ENCODE data around the gene NUP43. TPM values are rescaled to one million over a fixed set of nuclear protein-coding genes. Genes with fewer than 3 reads are reported as not detected.
A peak's percentile ranks its signal among the peaks of the same experiment; 100 is the strongest.
"Not testable (repeated sequence)": the region's sequence is repeated elsewhere in the genome, so short reads cannot be mapped to it uniquely, and the experiment has no call there.

Gene NUP43
- total RNA-seq, 6 donors from 2014 or later = 11.1 to 29.3 (median 19.1) TPM

GRCh38 chr6:149754548-149754947 is 8.2 kb upstream of the NUP43 start:
- peaks cover 25 to 51% (median 32%) of the 10 kb centered on the region in 4 donors for H3K4me1 ChIP-seq
- WGBS, 2 donors = 84 to 90% methylated on average over 4 of the region's 4 CpGs
- no peaks in the 10 kb centered on the region for H3K27me3 ChIP-seq
- no peak overlapping the region for H3K27ac ChIP-seq
- peaks cover 0 to 4% (median 0%) of the 10 kb centered on the region in 4 donors for H3K36me3 ChIP-seq
- H3K4me3 ChIP-seq = no peak overlapping the region
- no peaks in the 10 kb centered on the region for H3K9me3 ChIP-seq
- ATAC-seq (ENCODE audit: low FRiP score in 2 of 2) (no peak), DNase-seq (no peak)
- no peak for TF ChIP-seq POLR2A (IDR thresholded peaks at IDR 0.05)
- TF ChIP-seq CTCF (IDR thresholded peaks at IDR 0.05) = no peak
- no peak for TF ChIP-seq POLR2AphosphoS5 (IDR thresholded peaks at IDR 0.05)
- TF ChIP-seq EP300 (IDR thresholded peaks at IDR 0.05) = no peak

GRCh38 chr6:149753374-149753637 is 7.0 kb upstream of the NUP43 start:
- H3K36me3 ChIP-seq; H3K9me3 ChIP-seq; ATAC-seq (ENCODE audit: low FRiP score in 2 of 2); H3K27me3 ChIP-seq; DNase-seq; H3K4me3 ChIP-seq: not testable (repeated sequence)
- Histone ChIP-seq H3K27ac (peak overlapping the region in 2 of 4 donors; percentile 32 to 53), H3K4me1 (peaks cover 27 to 51% (median 34%) of the 10 kb centered on the region in 4 donors)
- 63 to 77% methylated on average over 3 of the region's 3 CpGs for WGBS, 2 donors

- no peaks in the 10 kb centered on the region for H3K27me3 ChIP-seq
- no peak overlapping the region for H3K4me3 ChIP-seq
- no peak for TF ChIP-seq EP300 (IDR thresholded peaks at IDR 0.05)
- TF ChIP-seq CTCF (IDR thresholded peaks at IDR 0.05) = no peak
- TF ChIP-seq POLR2AphosphoS5 (IDR thresholded peaks at IDR 0.05) = no peak
- no peak for TF ChIP-seq POLR2A (IDR thresholded peaks at IDR 0.05)
- no peak for DNase-seq
- no peak for ATAC-seq (ENCODE audit: low FRiP score in 2 of 2)
- H3K4me1 ChIP-seq = peaks cover 27 to 51% (median 34%) of the 10 kb centered on the region in 4 donors
- H3K9me3 ChIP-seq = no peaks in the 10 kb centered on the region
- H3K27ac ChIP-seq = peak overlapping the region in 2 of 4 donors; percentile 32 to 53
- H3K36me3 ChIP-seq = peaks cover 0 to 4% (median 0%) of the 10 kb centered on the region in 4 donors
- 61 to 64% methylated on average over 4 of the region's 4 CpGs for WGBS, 2 donors
These were observed 6.5 kb upstream of the NUP43 start for GRCh38 chr6:149752600-149753373.

- H3K27ac ChIP-seq = peak overlapping the region in 1 of 4 donors; percentile 2
- 96 to 98% methylated on average over 5 of the region's 5 CpGs for WGBS, 2 donors
- H3K36me3 ChIP-seq; DNase-seq; H3K9me3 ChIP-seq; ATAC-seq (ENCODE audit: low FRiP score in 2 of 2); H3K4me3 ChIP-seq; H3K27me3 ChIP-seq: not testable (repeated sequence)
- peaks cover 27 to 53% (median 34%) of the 10 kb centered on the region in 4 donors for H3K4me1 ChIP-seq
These were observed 5.6 kb upstream of the NUP43 start for GRCh38 chr6:149751920-149752319.

GRCh38 chr6:149751239-149751638 is 4.9 kb upstream of the NUP43 start:
- H3K4me3 ChIP-seq = peak overlapping the region in 1 of 4 donors; percentile 82

GRCh38 chr6:149750136-149750609 is 3.8 kb upstream of the NUP43 start:
- ATAC-seq (ENCODE audit: low FRiP score in 2 of 2) = peak; percentile 50 to 70
- peak in 1 of 2 donors; percentile 62 for DNase-seq
- H3K9me3 ChIP-seq = no peaks in the 10 kb centered on the region
- TF ChIP-seq CTCF (IDR thresholded peaks at IDR 0.05) (no peak), POLR2AphosphoS5 (IDR thresholded peaks at IDR 0.05) (no peak), POLR2A (IDR thresholded peaks at IDR 0.05) (no peak), EP300 (IDR thresholded peaks at IDR 0.05) (no peak)
- no peaks in the 10 kb centered on the region for H3K27me3 ChIP-seq
- WGBS, 2 donors = 1 to 2% methylated on average over 23 of the region's 25 CpGs
- H3K27ac ChIP-seq = peak overlapping the region; percentile 88 to 98 (median 94)
- peaks cover 29 to 58% (median 42%) of the 10 kb centered on the region in 4 donors for H3K4me1 ChIP-seq
- H3K4me3 ChIP-seq = peak overlapping the region; percentile 81 to 99 (median 90)
- no peaks in the 10 kb centered on the region for H3K36me3 ChIP-seq

More at GRCh38 chr6:149751239-149751638, 4.9 kb upstream of the NUP43 start:
- no peak for DNase-seq
- Histone ChIP-seq H3K36me3 (no peaks in the 10 kb centered on the region), H3K27me3 (no peaks in the 10 kb centered on the region), H3K9me3 (no peaks in the 10 kb centered on the region), H3K4me1 (peaks cover 27 to 59% (median 39%) of the 10 kb centered on the region in 4 donors), H3K27ac (peak overlapping the region in 1 of 4 donors; percentile 98)
- no peak for ATAC-seq (ENCODE audit: low FRiP score in 2 of 2)
- 76 to 91% methylated on average over 8 of the region's 8 CpGs for WGBS, 2 donors
- TF ChIP-seq POLR2A (IDR thresholded peaks at IDR 0.05) = no peak
